Astrocyte (in vitro differentiated cells and primary cell): ENCODE measurements around the gene RAB4B. TPM values are rescaled to one million over a fixed set of nuclear protein-coding genes. Genes with fewer than 3 reads are reported as not detected.
A peak's percentile ranks its signal among the peaks of the same experiment; 100 is the strongest.
"Not testable (repeated sequence)": the region's sequence is repeated elsewhere in the genome, so short reads cannot be mapped to it uniquely, and the experiment has no call there.

Source experiments
- DNase-seq: peaks from one replicate; pipeline ENCODE4 v3.0.0-alpha.2; 2010; ENCODE audit warnings: low read depth
- FAIRE-seq: peaks from 2 replicates; lab custom pipeline; 2011; peaks lifted over from hg19 to GRCh38; lab: Jason Lieb, UNC
- H2AFZ ChIP-seq: 2 replicates; pipeline ENCODE4 v1.6.0; 2012; ENCODE audit warnings: low read depth, low read length, inconsistent platforms
- H3K27ac ChIP-seq: 2 replicates; pipeline ENCODE4 v1.5.1; 2011; ENCODE audit warnings: low read depth, low read length, inconsistent platforms
- H3K27me3 ChIP-seq: 2 replicates; pipeline ENCODE4 v1.6.0; 2011; ENCODE audit warnings: low read length, inconsistent platforms; ENCODE audit not compliant: insufficient read depth
- H3K36me3 ChIP-seq: 2 replicates; pipeline ENCODE4 v1.5.1; 2011; ENCODE audit warnings: low read length, inconsistent platforms; ENCODE audit not compliant: insufficient read depth
- H3K4me1 ChIP-seq: 2 replicates; pipeline ENCODE4 v1.5.1; 2011; ENCODE audit warnings: low read length, inconsistent platforms; ENCODE audit not compliant: insufficient read depth
- H3K4me2 ChIP-seq: 2 replicates; pipeline ENCODE4 v1.6.0; 2012; ENCODE audit warnings: low read length, inconsistent platforms
- H3K4me3 ChIP-seq: 2 replicates; pipeline ENCODE4 v1.5.1; 2011; ENCODE audit warnings: low read depth, mild to moderate bottlenecking, low read length, inconsistent platforms; ENCODE audit not compliant: insufficient read depth
- H3K79me2 ChIP-seq: 2 replicates; pipeline ENCODE4 v1.6.0; 2012; ENCODE audit warnings: mild to moderate bottlenecking, low read length, inconsistent platforms; ENCODE audit not compliant: insufficient read depth
- H3K9ac ChIP-seq: 2 replicates; pipeline ENCODE4 v1.6.0; 2012; ENCODE audit warnings: mild to moderate bottlenecking, low read length, inconsistent platforms
- H3K9me3 ChIP-seq: 2 replicates; pipeline ENCODE4 v1.5.1; 2012; ENCODE audit warnings: low read depth, mild to moderate bottlenecking, low read length, inconsistent platforms; ENCODE audit not compliant: insufficient read depth
- H4K20me1 ChIP-seq: 2 replicates; pipeline ENCODE4 v1.6.0; 2012; ENCODE audit warnings: low read length, inconsistent platforms; ENCODE audit not compliant: insufficient read depth
- H3K27ac Mint-ChIP-seq: one replicate; pipeline ENCODE4 v1.8.0; 2021; ENCODE audit warnings: mild to moderate bottlenecking, mixed read lengths; ENCODE audit not compliant: unreplicated experiment
- H3K27me3 Mint-ChIP-seq: one replicate; pipeline ENCODE4 v1.8.0; 2021; ENCODE audit warnings: low read depth, mixed read lengths; ENCODE audit not compliant: unreplicated experiment
- H3K36me3 Mint-ChIP-seq: one replicate; pipeline ENCODE4 v1.8.0; 2021; ENCODE audit warnings: low read depth, mixed read lengths; ENCODE audit not compliant: unreplicated experiment
- H3K4me1 Mint-ChIP-seq: one replicate; pipeline ENCODE4 v1.8.0; 2021; ENCODE audit warnings: low read depth, mixed read lengths; ENCODE audit not compliant: unreplicated experiment
- H3K4me3 Mint-ChIP-seq: one replicate; pipeline ENCODE4 v1.8.0; 2021; ENCODE audit warnings: mild to moderate bottlenecking, moderate library complexity, mixed read lengths; ENCODE audit not compliant: unreplicated experiment
- H3K9me3 Mint-ChIP-seq: one replicate; pipeline ENCODE4 v1.8.0; 2021; ENCODE audit warnings: mild to moderate bottlenecking, mixed read lengths; ENCODE audit not compliant: unreplicated experiment
- EZH2 ChIP-seq: IDR thresholded peaks from 2 replicates; pipeline ENCODE4 v1.6.1; 2012; ENCODE audit warnings: mild to moderate bottlenecking, low read length, inconsistent platforms; ENCODE audit not compliant: insufficient read depth
- total RNA-seq: library from RNA; stranded (reverse); gene quantifications from 2 replicates; pipeline ENCODE4 v1.2.1, GENCODE V29; 2021
- TF ChIP-seq, protein P1 (sequence below): IDR thresholded peaks from 2 replicates; pipeline ENCODE4 v1.5.1; 2011; ENCODE audit warnings: low read depth, mild to moderate bottlenecking, inconsistent platforms, low read length, moderate library complexity; ENCODE audit not compliant: insufficient read depth

Gene RAB4B
- total RNA-seq, 1 donor from 2014 or later: 18.8 TPM

DNA sequence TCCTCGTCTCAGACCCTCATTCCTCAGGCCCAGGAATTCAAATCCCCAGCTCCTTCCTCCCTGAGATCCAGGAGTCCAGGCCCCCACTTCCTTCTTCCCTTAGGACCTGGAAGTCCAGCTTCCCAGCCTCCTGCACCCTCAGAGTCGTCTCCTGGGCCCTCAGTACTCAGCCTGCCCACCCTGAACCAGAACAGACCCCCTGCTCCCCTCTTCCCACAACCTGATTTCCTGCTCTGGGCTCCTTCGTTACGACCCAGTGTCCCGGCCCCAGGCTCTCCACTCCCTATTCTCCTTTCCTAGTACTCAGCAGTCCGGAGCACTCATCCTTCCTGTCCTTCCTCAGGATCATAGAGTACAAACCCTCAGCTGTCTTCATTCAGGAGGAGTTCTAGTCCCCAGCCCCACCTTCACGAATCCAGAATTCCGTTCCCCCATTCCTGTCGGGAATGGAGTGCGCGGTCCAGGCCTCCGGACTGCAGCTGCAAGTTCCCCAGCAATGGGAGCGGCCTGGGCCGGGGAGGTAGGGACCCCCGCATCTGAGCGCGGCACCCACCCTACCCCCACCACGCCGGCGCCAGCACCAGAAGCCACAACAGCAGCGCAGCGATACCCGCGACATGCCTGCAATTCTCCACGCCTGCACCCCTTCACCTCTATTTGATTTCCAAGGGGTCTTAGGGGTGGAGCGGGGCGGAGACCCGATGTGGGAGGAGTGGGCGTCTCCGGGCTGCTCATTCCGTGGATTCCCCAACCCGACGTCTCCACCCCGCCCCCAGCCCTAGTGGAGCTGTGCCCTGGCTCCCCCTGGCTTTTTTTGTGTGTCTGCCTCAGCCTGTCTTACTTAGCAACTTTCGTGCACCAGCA lies 33.7 kb downstream of the RAB4B start:
- DNase-seq: no peak
- no peak overlapping the region for H3K27ac ChIP-seq
- H3K27me3 ChIP-seq: peaks cover 11% of the 10 kb centered on the region
- peaks cover 33% of the 10 kb centered on the region for H4K20me1 ChIP-seq
- peaks cover 15% of the 10 kb centered on the region for H3K4me1 ChIP-seq
- Mint-ChIP-seq H3K27ac (peak overlapping the region; percentile 87), H3K4me3 (peak overlapping the region; percentile 80), H3K27me3 (peaks cover 16% of the 10 kb centered on the region), H3K36me3 (peaks cover 14% of the 10 kb centered on the region), H3K9me3 (no peaks in the 10 kb centered on the region), H3K4me1 (peaks cover 22% of the 10 kb centered on the region)
- H3K79me2 ChIP-seq: peaks cover 21% of the 10 kb centered on the region
- no peak overlapping the region for H2AFZ ChIP-seq
- peak overlapping the region; percentile 78 for H3K4me2 ChIP-seq
- no peak overlapping the region for H3K9ac ChIP-seq
- no peak for FAIRE-seq
- H3K4me3 ChIP-seq: no peak overlapping the region
- H3K9me3 ChIP-seq: no peaks in the 10 kb centered on the region
- peaks cover 4% of the 10 kb centered on the region for H3K36me3 ChIP-seq
- no peak for TF ChIP-seq EZH2
- TF ChIP-seq, protein P1, sequence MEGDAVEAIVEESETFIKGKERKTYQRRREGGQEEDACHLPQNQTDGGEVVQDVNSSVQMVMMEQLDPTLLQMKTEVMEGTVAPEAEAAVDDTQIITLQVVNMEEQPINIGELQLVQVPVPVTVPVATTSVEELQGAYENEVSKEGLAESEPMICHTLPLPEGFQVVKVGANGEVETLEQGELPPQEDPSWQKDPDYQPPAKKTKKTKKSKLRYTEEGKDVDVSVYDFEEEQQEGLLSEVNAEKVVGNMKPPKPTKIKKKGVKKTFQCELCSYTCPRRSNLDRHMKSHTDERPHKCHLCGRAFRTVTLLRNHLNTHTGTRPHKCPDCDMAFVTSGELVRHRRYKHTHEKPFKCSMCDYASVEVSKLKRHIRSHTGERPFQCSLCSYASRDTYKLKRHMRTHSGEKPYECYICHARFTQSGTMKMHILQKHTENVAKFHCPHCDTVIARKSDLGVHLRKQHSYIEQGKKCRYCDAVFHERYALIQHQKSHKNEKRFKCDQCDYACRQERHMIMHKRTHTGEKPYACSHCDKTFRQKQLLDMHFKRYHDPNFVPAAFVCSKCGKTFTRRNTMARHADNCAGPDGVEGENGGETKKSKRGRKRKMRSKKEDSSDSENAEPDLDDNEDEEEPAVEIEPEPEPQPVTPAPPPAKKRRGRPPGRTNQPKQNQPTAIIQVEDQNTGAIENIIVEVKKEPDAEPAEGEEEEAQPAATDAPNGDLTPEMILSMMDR: no peak

DNA sequence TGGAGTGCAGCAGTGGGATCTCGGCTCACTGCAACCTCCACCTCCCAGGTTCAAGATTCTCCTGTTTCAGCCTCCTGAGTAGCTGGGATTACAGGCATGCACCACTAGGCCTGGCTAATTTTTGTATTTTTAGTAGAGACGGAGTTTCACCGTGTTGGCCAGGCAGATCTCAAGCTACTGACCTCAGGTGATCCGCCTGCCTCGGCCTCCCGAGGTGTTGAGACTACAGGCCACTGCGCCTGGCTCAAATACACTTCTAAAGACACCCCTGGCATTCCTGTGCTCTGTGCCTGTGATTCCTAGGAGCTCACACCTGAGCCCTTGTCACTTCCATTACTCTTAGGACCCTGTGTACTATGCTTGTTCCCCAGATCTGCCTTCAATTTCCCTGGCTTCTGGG lies 34.5 kb downstream of the RAB4B start:
- H3K9ac ChIP-seq, DNase-seq, H3K27ac ChIP-seq, H3K9me3 Mint-ChIP-seq, H3K4me2 ChIP-seq, FAIRE-seq, H3K36me3 ChIP-seq, H2AFZ ChIP-seq, H3K9me3 ChIP-seq, H3K4me3 ChIP-seq: not testable (repeated sequence)
- Histone ChIP-seq H3K79me2 (peaks cover 14% of the 10 kb centered on the region), H4K20me1 (peaks cover 25% of the 10 kb centered on the region), H3K27me3 (peaks cover 11% of the 10 kb centered on the region), H3K4me1 (peaks cover 11% of the 10 kb centered on the region)
- peaks cover 19% of the 10 kb centered on the region for H3K4me1 Mint-ChIP-seq
- peaks cover 10% of the 10 kb centered on the region for H3K36me3 Mint-ChIP-seq
- peak overlapping the region; percentile 62 for H3K4me3 Mint-ChIP-seq
- H3K27me3 Mint-ChIP-seq: peaks cover 16% of the 10 kb centered on the region
- H3K27ac Mint-ChIP-seq: peak overlapping the region; percentile 47

DNA sequence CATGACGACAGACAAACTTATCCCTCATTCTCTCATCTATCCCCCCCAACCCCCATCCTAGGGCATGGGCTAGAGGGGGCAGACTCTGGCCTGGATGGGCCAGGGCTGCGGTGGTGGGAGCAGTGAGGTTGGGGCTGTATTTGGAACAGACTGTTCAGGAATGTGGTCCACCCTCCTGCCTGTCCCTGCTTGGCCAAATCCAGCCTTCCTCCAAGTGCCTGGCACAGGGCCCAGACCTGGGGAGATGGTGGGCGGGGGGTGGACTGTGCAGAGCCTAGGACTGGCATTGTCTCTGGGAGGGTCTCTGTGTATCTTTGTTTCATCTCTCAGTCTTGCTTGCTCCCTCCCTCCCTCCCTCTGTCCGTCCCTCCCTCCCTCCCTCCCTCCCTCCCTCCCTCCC lies 35.1 kb downstream of the RAB4B start:
- Histone ChIP-seq H3K4me1 (peaks cover 11% of the 10 kb centered on the region), H3K4me3 (no peak overlapping the region), H3K27me3 (peaks cover 11% of the 10 kb centered on the region), H3K36me3 (peaks cover 4% of the 10 kb centered on the region), H3K4me2 (no peak overlapping the region), H2AFZ (no peak overlapping the region), H3K9ac (no peak overlapping the region), H3K27ac (no peak overlapping the region), H4K20me1 (peaks cover 19% of the 10 kb centered on the region), H3K79me2 (peaks cover 8% of the 10 kb centered on the region), H3K9me3 (no peaks in the 10 kb centered on the region)
- Mint-ChIP-seq H3K4me1 (peaks cover 19% of the 10 kb centered on the region), H3K36me3 (peaks cover 6% of the 10 kb centered on the region), H3K9me3 (no peaks in the 10 kb centered on the region), H3K27me3 (peaks cover 16% of the 10 kb centered on the region), H3K27ac (peak overlapping the region; percentile 62), H3K4me3 (peak overlapping the region; percentile 62)
- no peak for DNase-seq
- FAIRE-seq: no peak
- TF ChIP-seq EZH2: no peak
- TF ChIP-seq, protein P1: no peak
